GM06990 (cell line): Measurements from ENCODE around the gene PRSS1.

Experiments
- DNase-seq: peaks from one replicate; pipeline ENCODE4 v3.0.0-alpha.2; 2011; ENCODE audit not compliant: insufficient read length; ENCODE audit errors: extremely low read depth
- H3K27me3 ChIP-seq: replicated peaks from 2 replicates; pipeline ENCODE4 v1.6.0; 2011; ENCODE audit warnings: low read length; ENCODE audit not compliant: control insufficient read depth, insufficient read depth
- H3K36me3 ChIP-seq: 2 replicates; pipeline ENCODE4 v1.5.1; 2011; ENCODE audit warnings: low read length; ENCODE audit not compliant: control insufficient read depth, insufficient read depth
- H3K4me3 ChIP-seq: replicated peaks from 2 replicates; pipeline ENCODE4 v1.5.1; 2011; ENCODE audit warnings: low read depth, mild to moderate bottlenecking, control low read depth, low read length
- TF ChIP-seq, protein P1 (sequence below): IDR thresholded peaks from 2 replicates; pipeline ENCODE4 v1.5.1; 2011; ENCODE audit warnings: low read length, control low read depth, mild to moderate bottlenecking, inconsistent platforms; ENCODE audit not compliant: insufficient read depth, poor library complexity, severe bottlenecking

PRSS1 gene

DNA sequence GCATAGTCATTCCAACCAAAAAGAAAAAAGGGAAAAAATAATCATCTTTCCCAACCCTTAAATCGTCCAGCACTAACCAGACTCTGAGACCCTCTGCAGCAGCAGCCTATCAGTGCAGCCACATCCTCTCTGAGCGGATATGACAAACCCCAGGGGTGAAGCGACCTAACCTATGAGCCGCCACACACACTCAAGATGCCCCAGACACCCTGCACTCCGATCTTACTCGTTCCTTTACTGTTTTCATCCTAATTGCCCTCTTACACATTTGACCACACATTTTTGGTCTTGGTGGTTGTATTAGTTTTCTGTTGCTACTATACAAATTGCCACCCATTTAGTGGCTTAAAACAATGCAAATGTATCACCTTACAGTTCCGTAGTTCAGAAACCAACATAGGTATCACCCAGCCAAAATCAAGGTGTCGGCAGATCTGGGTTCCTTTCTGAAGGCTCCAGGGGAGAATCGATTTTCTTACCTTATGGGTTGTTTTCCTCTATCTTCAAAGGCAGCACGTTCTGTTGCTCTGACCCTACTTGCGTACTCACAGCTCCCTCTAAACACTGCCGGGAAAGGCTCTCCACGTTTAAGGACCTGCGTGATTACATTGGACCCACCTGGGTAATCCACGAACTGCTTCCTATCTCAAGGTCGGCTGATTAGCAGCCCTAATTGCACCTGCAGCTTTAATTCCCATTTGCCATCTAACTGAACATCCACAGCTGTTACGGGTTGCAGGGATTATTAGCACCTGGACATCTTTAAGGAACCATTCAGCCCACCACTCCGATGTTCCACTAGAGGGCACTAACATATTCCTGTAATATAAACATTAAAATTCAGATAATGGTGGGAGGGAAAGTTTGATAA lies 37.3 kb upstream of the PRSS1 start:
- no peaks in the 10 kb centered on the region for H3K27me3 ChIP-seq
- H3K36me3 ChIP-seq, result no peaks in the 10 kb centered on the region
- no peak for DNase-seq
- TF ChIP-seq, protein P1, sequence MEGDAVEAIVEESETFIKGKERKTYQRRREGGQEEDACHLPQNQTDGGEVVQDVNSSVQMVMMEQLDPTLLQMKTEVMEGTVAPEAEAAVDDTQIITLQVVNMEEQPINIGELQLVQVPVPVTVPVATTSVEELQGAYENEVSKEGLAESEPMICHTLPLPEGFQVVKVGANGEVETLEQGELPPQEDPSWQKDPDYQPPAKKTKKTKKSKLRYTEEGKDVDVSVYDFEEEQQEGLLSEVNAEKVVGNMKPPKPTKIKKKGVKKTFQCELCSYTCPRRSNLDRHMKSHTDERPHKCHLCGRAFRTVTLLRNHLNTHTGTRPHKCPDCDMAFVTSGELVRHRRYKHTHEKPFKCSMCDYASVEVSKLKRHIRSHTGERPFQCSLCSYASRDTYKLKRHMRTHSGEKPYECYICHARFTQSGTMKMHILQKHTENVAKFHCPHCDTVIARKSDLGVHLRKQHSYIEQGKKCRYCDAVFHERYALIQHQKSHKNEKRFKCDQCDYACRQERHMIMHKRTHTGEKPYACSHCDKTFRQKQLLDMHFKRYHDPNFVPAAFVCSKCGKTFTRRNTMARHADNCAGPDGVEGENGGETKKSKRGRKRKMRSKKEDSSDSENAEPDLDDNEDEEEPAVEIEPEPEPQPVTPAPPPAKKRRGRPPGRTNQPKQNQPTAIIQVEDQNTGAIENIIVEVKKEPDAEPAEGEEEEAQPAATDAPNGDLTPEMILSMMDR, result peak; percentile 66
- no peak overlapping the region for H3K4me3 ChIP-seq

DNA sequence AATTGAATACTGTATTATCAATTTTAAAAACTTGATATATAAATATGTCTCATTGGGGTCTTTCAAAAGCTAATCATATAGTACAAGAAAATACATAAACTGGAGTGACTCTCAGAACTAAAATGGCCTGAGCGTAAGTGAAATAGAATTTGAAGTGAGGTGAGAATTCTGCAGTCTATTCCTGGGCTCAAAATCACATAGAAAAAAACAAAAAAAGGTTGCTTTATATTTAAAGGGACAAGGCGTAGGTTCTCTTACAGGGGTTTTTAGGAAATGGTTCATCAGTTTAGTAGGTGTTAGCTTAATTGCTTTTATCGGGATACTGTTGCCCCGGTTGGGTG lies 36.7 kb upstream of the PRSS1 start:
- DNase-seq, result no peak
- Histone ChIP-seq H3K27me3 (no peaks in the 10 kb centered on the region), H3K36me3 (no peaks in the 10 kb centered on the region), H3K4me3 (no peak overlapping the region)
- TF ChIP-seq, protein P1, result no peak

GRCh38 chr7:142714375-142714774 lies 34.9 kb upstream of the PRSS1 start:
- no peak for DNase-seq
- no peaks in the 10 kb centered on the region for H3K27me3 ChIP-seq

DNA sequence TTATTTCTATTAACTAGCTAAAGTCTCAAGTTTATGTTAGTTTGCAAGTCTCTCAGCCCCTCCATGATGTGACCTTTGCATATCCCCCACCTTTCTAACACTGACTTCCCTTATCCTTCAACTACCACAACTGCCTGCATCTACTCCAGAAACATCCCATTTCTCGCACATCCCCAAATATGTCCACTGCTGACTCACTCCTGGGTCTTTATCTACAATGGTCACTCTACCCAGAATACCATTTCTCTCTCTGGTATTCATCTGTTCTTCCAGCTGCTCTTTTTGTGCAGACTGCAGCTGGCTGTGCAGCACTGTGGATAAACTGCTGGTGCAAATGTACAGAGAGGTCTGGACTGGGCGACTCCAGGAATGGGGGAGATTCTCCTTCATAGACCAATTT lies 32.7 kb upstream of the PRSS1 start:
- H3K4me3 ChIP-seq, result no peak overlapping the region
- TF ChIP-seq, protein P1, result no peak
- no peaks in the 10 kb centered on the region for H3K36me3 ChIP-seq
- no peaks in the 10 kb centered on the region for H3K27me3 ChIP-seq
- no peak for DNase-seq

More at GRCh38 chr7:142714375-142714774, 34.9 kb upstream of the PRSS1 start:
- H3K36me3 ChIP-seq, result no peaks in the 10 kb centered on the region
- TF ChIP-seq, protein P1, result no peak
- H3K4me3 ChIP-seq, result no peak overlapping the region

DNA sequence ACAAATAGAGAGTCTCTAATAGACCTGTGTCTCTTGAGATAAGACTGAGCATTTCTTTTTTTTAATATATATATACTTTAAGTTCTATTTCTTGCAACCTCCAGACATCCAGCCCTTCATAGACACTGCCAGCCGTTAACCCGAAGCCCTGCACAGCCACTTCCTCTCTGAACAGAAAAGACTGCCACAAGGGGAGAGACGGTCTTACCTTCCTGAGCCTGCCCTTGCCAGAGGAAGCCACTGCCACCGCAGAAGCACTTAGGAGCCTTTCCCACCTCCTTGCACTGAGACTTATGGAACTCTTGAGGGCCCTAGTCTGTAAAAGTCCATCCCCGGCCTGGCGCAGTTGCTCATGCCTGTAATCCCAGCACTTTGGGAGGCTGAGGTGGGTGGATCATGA lies 31.8 kb upstream of the PRSS1 start:
- Histone ChIP-seq H3K4me3 (no peak overlapping the region), H3K27me3 (no peaks in the 10 kb centered on the region), H3K36me3 (no peaks in the 10 kb centered on the region)
- TF ChIP-seq, protein P1, result no peak
- DNase-seq, result no peak
